Keratinocyte (primary cell): ENCODE results near the gene NPFFR1. TPM values are rescaled to one million over a fixed set of nuclear protein-coding genes. Genes with fewer than 3 reads are reported as not detected.

Experiments
- DNase-seq: peaks from one replicate; pipeline ENCODE4 v3.0.0-alpha.2; 2011; ENCODE audit warnings: low read depth, missing footprints, low spot score
- FAIRE-seq: peaks from 2 replicates; lab custom pipeline; 2011; peaks lifted over from hg19 to GRCh38; lab: Jason Lieb, UNC
- H2AFZ ChIP-seq: 2 replicates; pipeline ENCODE4 v1.6.0; 2012; ENCODE audit warnings: low read length, control low read depth, inconsistent platforms; ENCODE audit not compliant: control insufficient read depth
- H3K27ac ChIP-seq: 2 replicates; pipeline ENCODE4 v1.5.1; 2011; ENCODE audit warnings: low read length; ENCODE audit not compliant: control insufficient read depth, insufficient read depth
- H3K27me3 ChIP-seq: 3 replicates; pipeline ENCODE4 v1.6.0; 2011; ENCODE audit warnings: low read length; ENCODE audit not compliant: control insufficient read depth, insufficient read depth; ENCODE audit errors: extremely low read depth
- H3K36me3 ChIP-seq, 2 experiments: 2 replicates in 1 of 2; 3 replicates in 1 of 2; pipeline ENCODE4 v1.5.1; 2011; ENCODE audit warnings: low read length in 2 of 2, mild to moderate bottlenecking in 1 of 2; ENCODE audit not compliant: control insufficient read depth in 2 of 2, insufficient read depth in 2 of 2; ENCODE audit errors: extremely low read depth in 1 of 2
- H3K4me1 ChIP-seq: 3 replicates; pipeline ENCODE4 v1.5.1; 2011; ENCODE audit warnings: low read length; ENCODE audit not compliant: control insufficient read depth, insufficient read depth; ENCODE audit errors: extremely low read depth
- H3K4me2 ChIP-seq: 3 replicates; pipeline ENCODE4 v1.6.0; 2011; ENCODE audit warnings: low read depth, low read length; ENCODE audit not compliant: control insufficient read depth, insufficient read depth; ENCODE audit errors: extremely low read depth
- H3K4me3 ChIP-seq, 3 experiments: fragments of 200-600 bp in 1 of 3; sonication (generic) in 1 of 3; 2 replicates in 2 of 3; 3 replicates in 1 of 3; pipeline ENCODE4 v1.5.1; 2011 to 2016; ENCODE audit warnings: low read length in 3 of 3, mild to moderate bottlenecking in 3 of 3, control low read depth in 2 of 3, inconsistent platforms in 1 of 3, low read depth in 1 of 3, mixed read lengths in 1 of 3, mixed run types in 1 of 3, moderate library complexity in 1 of 3; ENCODE audit not compliant: control insufficient read depth in 2 of 3, insufficient read depth in 2 of 3; ENCODE audit errors: extremely low read depth in 1 of 3
- H3K79me2 ChIP-seq: 2 replicates; pipeline ENCODE4 v1.6.0; 2012; ENCODE audit warnings: low read length; ENCODE audit not compliant: control insufficient read depth, insufficient read depth
- H3K9ac ChIP-seq: 3 replicates; pipeline ENCODE4 v1.6.0; 2011; ENCODE audit warnings: low read length; ENCODE audit not compliant: control insufficient read depth, insufficient read depth; ENCODE audit errors: extremely low read depth
- H3K9me1 ChIP-seq: 3 replicates; pipeline ENCODE4 v1.6.0; 2011; ENCODE audit warnings: low read length; ENCODE audit not compliant: control insufficient read depth, insufficient read depth; ENCODE audit errors: extremely low read depth
- H3K9me3 ChIP-seq: 2 replicates; pipeline ENCODE4 v1.5.1; 2012; ENCODE audit warnings: low read depth, low read length; ENCODE audit not compliant: control insufficient read depth
- H4K20me1 ChIP-seq: 3 replicates; pipeline ENCODE4 v1.6.0; 2011; ENCODE audit warnings: low read length; ENCODE audit not compliant: control insufficient read depth, insufficient read depth; ENCODE audit errors: extremely low read depth
- EZH2 ChIP-seq: IDR thresholded peaks from one replicate; pipeline ENCODE4 v1.6.1; 2012; ENCODE audit warnings: inconsistent platforms, mild to moderate bottlenecking, low read length, moderate library complexity
- dilution Hi-C: fragments of 300-500 bp; cut with MboI; formaldehyde crosslinking; loops from one replicate; pipeline ENCODE4 v1.7.0; 2020; ENCODE audit warnings: low sequenced_read_pairs; ENCODE audit not compliant: extremely low pct_ligation_motif_present
- polyA plus RNA-seq, 5 experiments: library from polyadenylated mRNA; depleted of rRNA in 3 of 5; stranded (reverse) in 3 of 5; stranded (forward) in 1 of 5; unstranded in 1 of 5; fragments of >200 nt; gene quantifications; 1 replicate in 1 of 5; 2 replicates in 3 of 5; 3 replicates in 1 of 5; pipeline versions ENCODE4 v1.2.1 to v1.2.3, GENCODE V29; 2011 to 2012; ENCODE audit warnings: missing spikeins in 2 of 5, low read depth in 1 of 5, low replicate concordance in 1 of 5
- TF ChIP-seq, protein P1 (sequence below), 3 experiments: IDR thresholded peaks in 1 of 3; conservative IDR thresholded peaks in 1 of 3; optimal IDR thresholded peaks in 1 of 3; 2 replicates in 2 of 3; 3 replicates in 1 of 3; pipeline versions ENCODE3 to v1.5.1; 2011; ENCODE audit warnings: low read length in 3 of 3, mild to moderate bottlenecking in 3 of 3, moderate library complexity in 2 of 3, control low read depth in 1 of 3, inconsistent platforms in 1 of 3; ENCODE audit not compliant: insufficient read depth in 2 of 3; ENCODE audit errors: extremely low read depth in 1 of 3

NPFFR1 gene
- polyA plus RNA-seq, 1 donor (not counting 4 experiments of a cell fraction or from before 2014, with no cell fraction given): not detected

GRCh38 chr10:70234668-70235447, 48.9 kb downstream of the NPFFR1 start:
- Histone ChIP-seq H4K20me1 (peaks cover 4% of the 10 kb centered on the region), H3K4me2 (no peak overlapping the region)
- DNase-seq: no peak

DNA sequence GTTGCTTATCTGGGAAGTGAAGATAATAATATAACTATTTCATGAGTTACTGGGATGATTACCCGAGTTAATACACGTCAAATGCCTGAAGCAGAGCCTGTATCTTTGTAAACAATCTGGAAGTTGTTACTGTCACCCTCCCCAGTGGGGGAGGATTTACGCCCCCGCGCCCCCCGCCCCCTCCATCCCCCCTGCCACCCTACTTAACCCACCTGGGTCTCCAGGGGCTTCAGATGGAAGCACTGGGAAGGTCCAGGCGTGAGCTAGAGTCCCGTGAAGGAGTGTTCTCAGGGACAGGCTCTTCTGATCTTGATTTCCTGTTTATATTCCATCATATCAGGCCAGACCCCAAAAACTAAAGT, 49.9 kb downstream of the NPFFR1 start:
- dilution Hi-C loops: no loop called here
- peaks cover 41% of the 10 kb centered on the region for H3K79me2 ChIP-seq
- H3K9ac ChIP-seq: peak overlapping the region; percentile 93
- peaks cover 0 to 4% of the 10 kb centered on the region in 2 experiments for H3K36me3 ChIP-seq
- H3K9me3 ChIP-seq: no peaks in the 10 kb centered on the region
- H3K4me3 ChIP-seq: peak overlapping the region; percentile 85 to 97 (median 86)
- no peaks in the 10 kb centered on the region for H3K9me1 ChIP-seq
- peak overlapping the region; percentile 91 for H3K4me2 ChIP-seq
- no peak for FAIRE-seq
- H3K27ac ChIP-seq: peak overlapping the region; percentile 89
- peaks cover 7% of the 10 kb centered on the region for H3K4me1 ChIP-seq
- peaks cover 4% of the 10 kb centered on the region for H4K20me1 ChIP-seq
- no peaks in the 10 kb centered on the region for H3K27me3 ChIP-seq
- TF ChIP-seq EZH2: no peak
- TF ChIP-seq, protein P1, sequence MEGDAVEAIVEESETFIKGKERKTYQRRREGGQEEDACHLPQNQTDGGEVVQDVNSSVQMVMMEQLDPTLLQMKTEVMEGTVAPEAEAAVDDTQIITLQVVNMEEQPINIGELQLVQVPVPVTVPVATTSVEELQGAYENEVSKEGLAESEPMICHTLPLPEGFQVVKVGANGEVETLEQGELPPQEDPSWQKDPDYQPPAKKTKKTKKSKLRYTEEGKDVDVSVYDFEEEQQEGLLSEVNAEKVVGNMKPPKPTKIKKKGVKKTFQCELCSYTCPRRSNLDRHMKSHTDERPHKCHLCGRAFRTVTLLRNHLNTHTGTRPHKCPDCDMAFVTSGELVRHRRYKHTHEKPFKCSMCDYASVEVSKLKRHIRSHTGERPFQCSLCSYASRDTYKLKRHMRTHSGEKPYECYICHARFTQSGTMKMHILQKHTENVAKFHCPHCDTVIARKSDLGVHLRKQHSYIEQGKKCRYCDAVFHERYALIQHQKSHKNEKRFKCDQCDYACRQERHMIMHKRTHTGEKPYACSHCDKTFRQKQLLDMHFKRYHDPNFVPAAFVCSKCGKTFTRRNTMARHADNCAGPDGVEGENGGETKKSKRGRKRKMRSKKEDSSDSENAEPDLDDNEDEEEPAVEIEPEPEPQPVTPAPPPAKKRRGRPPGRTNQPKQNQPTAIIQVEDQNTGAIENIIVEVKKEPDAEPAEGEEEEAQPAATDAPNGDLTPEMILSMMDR (optimal IDR thresholded peaks at IDR 0.05 in 1 of 3, IDR thresholded peaks at IDR 0.05 in 1 of 3, conservative IDR thresholded peaks at IDR 0.05 in 1 of 3; ENCODE audit: extremely low read depth in 1 of 3, insufficient read depth in 2 of 3, low read length in 3 of 3): no peak
- peak overlapping the region; percentile 99 for H2AFZ ChIP-seq
- DNase-seq: no peak

More at GRCh38 chr10:70234668-70235447, 48.9 kb downstream of the NPFFR1 start:
- Histone ChIP-seq H3K4me1 (peaks cover 7% of the 10 kb centered on the region), H3K27me3 (no peaks in the 10 kb centered on the region), H3K36me3 (no peaks in the 10 kb centered on the region), H3K27ac (no peak overlapping the region), H3K9me3 (no peaks in the 10 kb centered on the region), H3K4me3 (no peak overlapping the region), H2AFZ (no peak overlapping the region), H3K9ac (no peak overlapping the region), H3K9me1 (no peaks in the 10 kb centered on the region), H3K79me2 (peaks cover 32% of the 10 kb centered on the region)
- dilution Hi-C loops: no loop called here
- no peak for FAIRE-seq
- TF ChIP-seq EZH2: no peak
- TF ChIP-seq, protein P1 (optimal IDR thresholded peaks at IDR 0.05 in 1 of 3, IDR thresholded peaks at IDR 0.05 in 1 of 3, conservative IDR thresholded peaks at IDR 0.05 in 1 of 3; ENCODE audit: extremely low read depth in 1 of 3, insufficient read depth in 2 of 3, low read length in 3 of 3): no peak
